Midbrain (tissue), 1 donor: ENCODE results near the gene FKBP1A.
"Not testable (repeated sequence)": the region's sequence is repeated elsewhere in the genome, so short reads cannot be mapped to it uniquely, and the experiment has no call there.

Experiments
- DNase-seq: peaks from one replicate; lab custom pipeline; 2025; lab: John Stamatoyannopoulos, UW

Gene FKBP1A

GRCh38 chr20:1364106-1364505 is 28.7 kb downstream of the FKBP1A start:
- DNase-seq = no peak

- DNase-seq = no peak
Observed at GRCh38 chr20:1363522-1363921, 29.3 kb downstream of the FKBP1A start.

GRCh38 chr20:1362484-1362883 is 30.4 kb downstream of the FKBP1A start:
- DNase-seq = no peak

- no peak for DNase-seq
Observed at GRCh38 chr20:1360094-1360846, 32.6 kb downstream of the FKBP1A start.

- no peak for DNase-seq
Observed at GRCh38 chr20:1357921-1358671, 34.8 kb downstream of the FKBP1A start.

- no peak for DNase-seq
Observed at GRCh38 chr20:1353956-1354355, 38.9 kb downstream of the FKBP1A start.

- no peak for DNase-seq
Observed at GRCh38 chr20:1346315-1346969, 46.4 kb downstream of the FKBP1A start.

GRCh38 chr20:1345756-1346093 is 47.1 kb downstream of the FKBP1A start:
- DNase-seq = no peak

GRCh38 chr20:1345030-1345755 is 47.7 kb downstream of the FKBP1A start:
- no peak for DNase-seq

GRCh38 chr20:1343446-1344124 is 49.3 kb downstream of the FKBP1A start:
- not testable (repeated sequence) for DNase-seq

- no peak for DNase-seq
Observed at GRCh38 chr20:1341561-1342265, 51.1 kb downstream of the FKBP1A start.

GRCh38 chr20:1338801-1339200 is 54.1 kb downstream of the FKBP1A start:
- no peak for DNase-seq

GRCh38 chr20:1338096-1338495 is 54.8 kb downstream of the FKBP1A start:
- DNase-seq = no peak

GRCh38 chr20:1337441-1337840 is 55.4 kb downstream of the FKBP1A start:
- no peak for DNase-seq

- peak; percentile 14 for DNase-seq
Observed at GRCh38 chr20:1336699-1337367, 56.0 kb downstream of the FKBP1A start.

- DNase-seq = no peak
Observed at GRCh38 chr20:1335961-1336698, 56.7 kb downstream of the FKBP1A start.

GRCh38 chr20:1334761-1335160 is 58.1 kb downstream of the FKBP1A start:
- no peak for DNase-seq

GRCh38 chr20:1334370-1334731 is 58.5 kb downstream of the FKBP1A start:
- DNase-seq = no peak

GRCh38 chr20:1333462-1334369 is 59.1 kb downstream of the FKBP1A start:
- no peak for DNase-seq
